ENCODE results near the gene C4orf36. TPM values are rescaled to one million over a fixed set of nuclear protein-coding genes. Genes with fewer than 3 reads are reported as not detected.

The C4orf36 gene
- total and polyA plus RNA-seq, 2 of the 8 experiments (the other 6 are each of a cell fraction or from before 2014, with no cell fraction given), result 1.2 to 1.5 TPM

DNA sequence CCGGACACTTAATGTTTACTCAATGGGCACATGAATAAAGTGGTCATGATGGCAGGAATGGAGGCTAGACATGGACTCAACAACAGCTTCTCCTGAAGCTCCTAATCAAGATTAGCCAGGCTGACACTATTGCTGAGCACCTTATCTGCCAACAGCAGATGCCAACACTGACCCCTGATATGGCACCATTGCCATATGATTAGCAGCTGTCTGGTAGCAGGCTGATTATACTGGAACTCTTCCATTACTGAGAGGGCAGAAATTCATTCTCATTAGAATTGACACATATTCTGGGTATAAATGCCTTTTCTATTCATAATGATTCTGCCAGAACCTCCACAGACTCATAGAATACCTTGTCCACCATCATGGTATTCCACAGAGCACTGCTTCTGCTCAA, 24.2 kb upstream of the C4orf36 start (continued):
- TF ChIP-seq CHD7 (IDR thresholded peaks at IDR 0.05; ENCODE audit: insufficient replicate concordance, low read length), result no peak
- TF ChIP-seq RAD21 (IDR thresholded peaks at IDR 0.05 in 1 of 2, conservative IDR thresholded peaks at IDR 0.05 in 1 of 2; ENCODE audit: low read depth in 2 of 2, low read length in 2 of 2), result no peak
- no peak for TF ChIP-seq TEAD4 (IDR thresholded peaks at IDR 0.05; ENCODE audit: low read depth, low read length)
- TF ChIP-seq YY1 (IDR thresholded peaks at IDR 0.05; ENCODE audit: low read depth, low read length), result no peak
- no peak for TF ChIP-seq FOSL1 (IDR thresholded peaks at IDR 0.05; ENCODE audit: insufficient read depth, low read depth, low read length)
- TF ChIP-seq KDM5A (IDR thresholded peaks at IDR 0.05; ENCODE audit: low read length), result no peak
- TF ChIP-seq EZH2 (IDR thresholded peaks at IDR 0.05; ENCODE audit: low read depth, low read length, severe bottlenecking), result no peak
- TF ChIP-seq HDAC2 (IDR thresholded peaks at IDR 0.05; ENCODE audit: borderline replicate concordance in 1 of 2, low read depth in 2 of 2, low read length in 2 of 2), result no peak
- no peak for TF ChIP-seq HDAC6 (IDR thresholded peaks at IDR 0.05; ENCODE audit: low read depth, low read length)
- TF ChIP-seq SIX5 (IDR thresholded peaks at IDR 0.05; ENCODE audit: low read depth, low read length), result no peak
- no peak for TF ChIP-seq TAF1 (IDR thresholded peaks at IDR 0.05; ENCODE audit: low read depth, low read length)

Data from H1 (cell line).